ENCODE results near the gene ACKR2.
"Not testable (repeated sequence)": the region's sequence is repeated elsewhere in the genome, so short reads cannot be mapped to it uniquely, and the experiment has no call there.

Gene ACKR2

DNA sequence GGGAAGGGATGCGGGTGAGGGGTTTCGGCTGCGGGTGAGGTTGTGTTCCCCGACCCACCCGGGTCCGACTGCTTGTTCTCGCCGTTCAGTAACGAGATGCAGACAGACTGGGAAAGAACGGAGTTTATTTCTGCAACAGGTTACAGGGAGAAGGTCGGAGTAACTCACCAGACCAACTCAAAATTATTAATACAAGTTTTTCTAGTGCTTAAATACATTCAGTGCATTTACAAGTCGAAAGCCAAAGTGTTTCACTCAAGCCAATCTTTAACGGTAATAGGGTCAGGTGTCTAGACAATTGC, 4.5 kb upstream of the ACKR2 start:
- H3K4me1 ChIP-seq, result peaks cover 33 to 44% (median 39%) of the 10 kb centered on the region in 10 experiments
- H3K27ac ChIP-seq, result peak overlapping the region; percentile 19 to 92 (median 86); a peak in 21 of 22 replicates

DNA sequence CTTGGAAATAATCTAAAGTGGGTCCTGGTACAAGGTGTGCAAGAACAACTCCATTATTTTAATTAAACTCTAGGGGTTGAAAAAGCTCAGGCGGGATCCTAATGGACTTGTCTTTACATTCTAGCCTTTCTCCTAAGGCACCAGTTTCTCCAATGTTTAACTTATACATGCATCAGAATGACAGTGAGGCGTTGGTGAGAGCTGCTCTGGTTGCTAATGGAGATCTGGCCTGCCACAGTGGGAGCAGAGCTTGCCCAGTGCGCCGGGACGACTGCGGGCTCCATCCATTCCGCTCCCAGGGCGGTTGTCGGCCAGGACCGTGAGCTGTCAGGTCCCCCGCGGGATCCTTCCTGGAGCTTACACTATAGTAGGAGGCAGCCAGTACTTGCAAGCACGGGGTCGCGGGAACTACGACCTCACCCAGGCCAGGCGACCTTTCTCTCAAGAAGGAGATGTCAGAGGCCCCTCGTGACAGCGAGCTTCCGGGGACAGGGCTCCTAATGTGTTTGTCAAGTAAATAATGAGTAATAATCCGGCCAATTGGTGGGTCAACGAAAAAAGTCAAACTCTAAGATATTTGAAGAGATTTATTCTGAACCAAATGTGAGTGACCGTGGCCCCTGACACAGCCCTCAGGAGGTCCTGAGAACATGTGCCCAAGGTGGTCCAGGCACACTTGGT, 4.0 kb upstream of the ACKR2 start:
- Histone ChIP-seq H3K4me3 (peak overlapping the region; percentile 73 to 90 (median 82)), H3K9ac (peak overlapping the region in 10 of 11 experiments; percentile 79 to 95 (median 92); a peak in 15 of 22 replicates), H3K9me3 (replicated peaks in 1 of 11) (no peaks in the 10 kb centered on the region), H3K27ac (no peak overlapping the region; a peak in 1 of 22 replicates), H3K4me2 (peak overlapping the region; percentile 82 to 97 (median 88)), H4K20me1 (peaks cover 14 to 38% (median 24%) of the 10 kb centered on the region in 11 experiments; a peak in 17 of 22 replicates), H3K36me3 (peaks cover 0 to 4% (median 0%) of the 10 kb centered on the region in 11 experiments; a peak in 2 of 22 replicates), H3K4me1 (peaks cover 28 to 39% (median 34%) of the 10 kb centered on the region in 10 experiments), H3K27me3 (no peaks in the 10 kb centered on the region)
- TF ChIP-seq Cebpa-rat (IDR thresholded peaks at IDR 0.05), result no peak

More for the DNA sequence above, 4.5 kb upstream of the ACKR2 start:
- Histone ChIP-seq H3K9me3 (replicated peaks in 1 of 11) (no peaks in the 10 kb centered on the region), H3K4me2 (peak overlapping the region; percentile 82 to 97 (median 88)), H3K4me3 (peak overlapping the region; percentile 73 to 90 (median 82)), H3K36me3 (peaks cover 0 to 6% (median 0%) of the 10 kb centered on the region in 11 experiments; a peak in 3 of 22 replicates), H4K20me1 (peaks cover 19 to 43% (median 29%) of the 10 kb centered on the region in 11 experiments; a peak in 18 of 22 replicates), H3K27me3 (no peaks in the 10 kb centered on the region), H3K9ac (peak overlapping the region; percentile 79 to 95 (median 91))
- TF ChIP-seq Cebpa-rat (IDR thresholded peaks at IDR 0.05), result no peak

GRCh38 chr3:42807929-42808328, 1.3 kb upstream of the ACKR2 start:
- H4K20me1 ChIP-seq, result peaks cover 0 to 12% (median 4%) of the 10 kb centered on the region in 11 experiments; a peak in 9 of 22 replicates
- H3K27ac ChIP-seq, result no peak overlapping the region
- no peaks in the 10 kb centered on the region for H3K36me3 ChIP-seq
- no peaks in the 10 kb centered on the region for H3K27me3 ChIP-seq
- no peak overlapping the region for H3K9ac ChIP-seq
- TF ChIP-seq Cebpa-rat (IDR thresholded peaks at IDR 0.05), result no peak
- H3K9me3 ChIP-seq (replicated peaks in 1 of 11), result no peaks in the 10 kb centered on the region
- H3K4me1 ChIP-seq, result peaks cover 4 to 13% (median 12%) of the 10 kb centered on the region in 10 experiments
- H3K4me3 ChIP-seq, result no peak overlapping the region
- no peak overlapping the region for H3K4me2 ChIP-seq

DNA sequence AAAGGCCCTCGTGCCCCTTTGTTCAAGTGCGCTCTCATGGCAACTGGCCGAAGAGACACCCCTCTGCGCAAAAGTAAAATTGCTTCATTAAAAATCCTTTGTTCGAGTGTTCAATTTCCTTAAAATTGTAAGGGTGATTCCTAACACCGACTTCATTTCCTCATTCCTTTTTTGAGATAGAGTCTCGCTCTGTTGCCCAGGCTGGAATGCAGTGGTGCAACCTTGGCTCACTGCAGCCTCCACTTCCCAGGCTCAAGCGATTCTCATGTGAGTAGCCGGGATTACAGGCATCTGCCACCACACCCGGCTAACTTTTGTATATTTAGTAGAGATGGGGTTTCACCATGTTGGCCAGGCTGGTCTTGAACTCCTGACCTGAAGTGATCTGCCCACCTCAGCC, 1.5 kb downstream of the ACKR2 start:
- H3K4me1 ChIP-seq, H3K4me2 ChIP-seq, H4K20me1 ChIP-seq: not testable (repeated sequence)

DNA sequence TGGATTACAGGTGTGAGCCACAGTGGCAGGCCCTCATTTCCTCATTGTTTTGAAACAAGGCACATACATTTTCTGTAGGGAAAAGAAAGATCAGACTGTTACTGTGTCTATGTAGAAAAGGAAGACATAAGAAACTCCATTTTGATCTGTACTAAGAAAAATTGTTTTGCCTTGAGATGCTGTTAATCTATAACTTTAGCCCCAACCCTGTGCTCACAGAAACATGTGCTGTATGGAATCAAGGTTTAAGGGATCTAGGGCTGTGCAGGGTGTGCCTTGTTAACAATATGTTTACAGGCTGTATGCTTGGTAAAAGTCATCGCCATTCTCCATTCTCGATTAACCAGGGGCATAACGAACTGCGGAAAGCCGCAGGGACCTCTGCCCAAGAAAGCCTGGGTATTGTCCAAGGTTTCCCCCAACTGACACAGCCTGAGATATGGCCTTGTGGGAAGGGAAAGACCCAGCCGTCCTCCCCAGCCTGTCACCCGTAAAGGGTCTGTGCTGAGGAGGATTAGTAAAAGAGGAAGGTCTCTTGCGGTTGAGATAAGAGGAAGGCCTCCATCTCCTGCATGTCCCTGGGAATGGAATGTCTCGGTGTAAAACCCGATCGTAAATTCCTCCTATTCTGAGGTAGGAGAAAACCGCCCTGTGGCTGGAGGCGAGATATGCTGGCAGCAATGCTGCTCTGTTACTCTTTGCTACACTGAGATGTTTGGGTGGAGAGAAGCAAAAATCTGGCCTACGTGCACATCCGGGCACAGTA, 2.1 kb downstream of the ACKR2 start:
- H3K4me3 ChIP-seq; H3K27me3 ChIP-seq; H3K9ac ChIP-seq; H3K27ac ChIP-seq; H4K20me1 ChIP-seq; H3K36me3 ChIP-seq; H3K4me2 ChIP-seq; H3K9me3 ChIP-seq (replicated peaks in 1 of 11); H3K4me1 ChIP-seq: not testable (repeated sequence)

More for the DNA sequence above, 1.5 kb downstream of the ACKR2 start:
- not testable (repeated sequence) for H3K36me3 ChIP-seq; H3K27me3 ChIP-seq; H3K9ac ChIP-seq; H3K4me3 ChIP-seq; H3K9me3 ChIP-seq (replicated peaks in 1 of 11); H3K27ac ChIP-seq

GRCh38 chr3:42814246-42814645, 5.0 kb downstream of the ACKR2 start:
- H3K9ac ChIP-seq, result no peak overlapping the region
- no peaks in the 10 kb centered on the region for H3K4me1 ChIP-seq
- no peak overlapping the region for H3K27ac ChIP-seq
- no peaks in the 10 kb centered on the region for H3K9me3 ChIP-seq (replicated peaks in 1 of 11)
- H3K27me3 ChIP-seq, result no peaks in the 10 kb centered on the region
- H4K20me1 ChIP-seq, result no peaks in the 10 kb centered on the region
- no peaks in the 10 kb centered on the region for H3K36me3 ChIP-seq
- TF ChIP-seq Cebpa-rat (IDR thresholded peaks at IDR 0.05), result no peak
- no peak overlapping the region for H3K4me3 ChIP-seq
- no peak overlapping the region for H3K4me2 ChIP-seq

DNA sequence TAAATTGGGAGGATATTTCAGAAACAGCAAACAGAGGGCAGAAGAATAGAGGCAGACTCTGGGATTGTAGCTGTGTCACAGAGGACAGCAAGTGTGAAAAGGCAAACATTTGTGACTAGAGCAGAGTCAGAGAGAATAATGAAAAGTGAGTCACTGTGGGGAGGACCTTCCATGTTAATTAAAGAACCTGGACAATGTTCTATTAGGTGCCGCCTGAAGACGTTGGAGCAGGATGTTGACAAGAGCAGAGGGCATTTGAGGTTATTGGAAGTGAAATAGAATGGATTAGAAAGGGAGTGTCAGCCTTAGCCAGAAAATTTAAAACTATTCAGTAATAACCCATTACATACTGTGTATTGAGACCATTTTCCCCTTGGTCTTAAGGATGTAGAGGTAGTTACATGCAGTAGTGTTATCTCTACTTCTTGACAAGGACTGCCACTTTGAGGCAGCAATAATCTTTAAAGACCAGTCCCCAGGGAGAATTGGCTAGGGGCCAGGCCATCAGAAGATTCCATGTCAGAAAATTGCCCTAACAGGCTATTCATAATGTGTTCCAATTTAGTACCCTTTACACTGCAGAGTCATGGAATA, 5.8 kb downstream of the ACKR2 start:
- Histone ChIP-seq H3K36me3 (no peaks in the 10 kb centered on the region), H3K4me2 (no peak overlapping the region), H3K9me3 (replicated peaks in 1 of 11) (no peaks in the 10 kb centered on the region), H3K9ac (no peak overlapping the region), H3K27me3 (no peaks in the 10 kb centered on the region), H4K20me1 (no peaks in the 10 kb centered on the region), H3K27ac (no peak overlapping the region), H3K4me1 (no peaks in the 10 kb centered on the region), H3K4me3 (no peak overlapping the region)
- no peak for TF ChIP-seq Cebpa-rat (IDR thresholded peaks at IDR 0.05)

GRCh38 chr3:42815826-42816225, 6.6 kb downstream of the ACKR2 start:
- Histone ChIP-seq H3K36me3 (no peaks in the 10 kb centered on the region), H3K4me2 (no peak overlapping the region), H3K9me3 (replicated peaks in 1 of 11) (no peaks in the 10 kb centered on the region), H3K4me3 (no peak overlapping the region), H3K27me3 (no peaks in the 10 kb centered on the region), H3K27ac (no peak overlapping the region), H3K4me1 (no peaks in the 10 kb centered on the region), H4K20me1 (no peaks in the 10 kb centered on the region), H3K9ac (no peak overlapping the region)
- no peak for TF ChIP-seq Cebpa-rat (IDR thresholded peaks at IDR 0.05)

DNA sequence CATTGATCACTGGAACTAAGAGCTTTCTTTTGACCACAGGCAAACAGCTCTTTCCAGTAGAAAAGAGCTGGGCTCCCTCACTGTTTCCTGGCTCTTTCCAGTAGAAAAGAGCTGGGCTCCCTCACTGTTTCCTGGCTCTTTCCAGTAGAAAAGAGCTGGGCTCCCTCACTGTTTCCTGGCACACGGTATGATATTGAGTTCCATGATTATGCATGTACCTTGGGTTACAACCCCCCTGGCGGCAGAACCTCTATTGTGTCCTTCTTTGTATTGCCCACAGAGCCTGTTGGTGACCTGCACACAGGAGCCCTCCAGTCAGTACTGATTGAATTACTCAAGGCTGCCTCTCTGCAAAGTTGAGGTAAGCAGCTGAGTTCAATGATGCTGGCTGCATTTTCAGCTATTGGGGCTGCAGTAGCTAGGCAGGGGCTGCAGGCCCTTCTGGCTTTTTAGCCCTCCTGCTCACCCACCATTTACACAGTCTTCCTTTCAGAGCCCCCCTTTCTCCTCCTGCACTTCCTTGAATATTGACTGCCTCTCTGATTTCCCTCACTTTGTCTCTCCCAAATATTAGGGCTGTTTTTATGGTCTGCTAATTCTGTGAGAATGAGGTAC, 10.2 kb downstream of the ACKR2 start:
- no peak for TF ChIP-seq Cebpa-rat (IDR thresholded peaks at IDR 0.05)
- Histone ChIP-seq H3K27me3 (no peaks in the 10 kb centered on the region), H4K20me1 (no peaks in the 10 kb centered on the region), H3K9me3 (replicated peaks in 1 of 11) (peaks cover 0 to 2% (median 0%) of the 10 kb centered on the region in 11 experiments; a peak in 3 of 22 replicates), H3K4me1 (peaks cover 0 to 16% (median 8%) of the 10 kb centered on the region in 10 experiments; a peak in 10 of 20 replicates), H3K4me3 (no peak overlapping the region), H3K27ac (no peak overlapping the region), H3K36me3 (no peaks in the 10 kb centered on the region), H3K4me2 (no peak overlapping the region), H3K9ac (no peak overlapping the region)
